Measurements from ENCODE around the gene HBP1.

DNA sequence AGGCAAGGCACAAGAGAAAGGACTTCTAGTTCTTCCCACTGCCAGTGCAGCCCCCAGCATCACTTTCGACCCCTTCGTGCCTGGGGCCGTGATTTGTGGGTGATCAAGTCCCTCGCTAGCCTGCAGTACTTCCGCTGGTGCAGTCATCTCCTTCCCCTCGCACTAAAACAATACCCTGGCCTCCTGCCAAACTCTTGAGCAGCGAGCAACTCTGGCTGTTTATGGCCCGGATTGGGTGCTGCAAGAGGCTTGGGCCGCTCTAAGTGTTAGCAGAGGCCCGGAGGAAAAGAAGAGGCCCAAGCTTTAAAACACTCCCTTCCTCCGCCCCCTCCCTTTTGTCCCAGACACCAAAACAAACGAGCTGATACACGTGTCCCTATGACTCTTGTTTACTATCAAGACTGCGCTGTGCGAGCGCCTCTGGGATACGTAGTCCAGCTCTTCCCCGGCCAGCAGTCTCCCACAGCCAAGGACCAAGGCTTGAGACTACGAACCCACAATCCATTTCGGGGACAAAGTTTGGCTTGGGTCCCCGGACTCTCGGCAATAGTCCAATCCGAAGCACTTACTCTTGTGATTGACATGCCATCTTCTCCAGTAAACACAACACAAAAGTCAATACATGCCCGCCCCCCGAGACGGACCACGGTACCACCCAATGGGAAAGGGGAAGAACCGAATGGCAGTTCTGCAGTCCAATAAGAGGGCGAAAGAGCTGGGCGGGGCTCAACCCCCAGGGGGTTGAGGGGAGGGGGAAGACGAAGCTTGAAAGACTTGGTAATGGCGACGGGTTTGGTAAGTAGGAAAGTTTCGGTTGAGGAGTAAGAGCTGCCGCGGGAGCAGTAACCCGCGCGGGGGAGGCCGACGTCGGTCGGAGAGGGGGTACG, at the start of gene HBP1:
- TF ChIP-seq, protein P1, sequence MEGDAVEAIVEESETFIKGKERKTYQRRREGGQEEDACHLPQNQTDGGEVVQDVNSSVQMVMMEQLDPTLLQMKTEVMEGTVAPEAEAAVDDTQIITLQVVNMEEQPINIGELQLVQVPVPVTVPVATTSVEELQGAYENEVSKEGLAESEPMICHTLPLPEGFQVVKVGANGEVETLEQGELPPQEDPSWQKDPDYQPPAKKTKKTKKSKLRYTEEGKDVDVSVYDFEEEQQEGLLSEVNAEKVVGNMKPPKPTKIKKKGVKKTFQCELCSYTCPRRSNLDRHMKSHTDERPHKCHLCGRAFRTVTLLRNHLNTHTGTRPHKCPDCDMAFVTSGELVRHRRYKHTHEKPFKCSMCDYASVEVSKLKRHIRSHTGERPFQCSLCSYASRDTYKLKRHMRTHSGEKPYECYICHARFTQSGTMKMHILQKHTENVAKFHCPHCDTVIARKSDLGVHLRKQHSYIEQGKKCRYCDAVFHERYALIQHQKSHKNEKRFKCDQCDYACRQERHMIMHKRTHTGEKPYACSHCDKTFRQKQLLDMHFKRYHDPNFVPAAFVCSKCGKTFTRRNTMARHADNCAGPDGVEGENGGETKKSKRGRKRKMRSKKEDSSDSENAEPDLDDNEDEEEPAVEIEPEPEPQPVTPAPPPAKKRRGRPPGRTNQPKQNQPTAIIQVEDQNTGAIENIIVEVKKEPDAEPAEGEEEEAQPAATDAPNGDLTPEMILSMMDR (IDR thresholded peaks at IDR 0.05) = no peak
- TF ChIP-seq POLR2AphosphoS5 (IDR thresholded peaks at IDR 0.05) = peak; percentile 84 to 96 (median 93)
- peak; percentile 85 for TF ChIP-seq POLR2A (IDR thresholded peaks at IDR 0.05)
